HepG2 (cell line): Measurements from ENCODE around the gene B4GALT1. TPM values are rescaled to one million over a fixed set of nuclear protein-coding genes. Genes with fewer than 3 reads are reported as not detected.

ENCODE experiments used
- ATAC-seq: fragments of 200-7000 bp; cut with Tn5 transposase; 3 replicates; pipeline ENCODE4 v1.9.1; 2020; ENCODE audit warnings: mild to moderate bottlenecking, moderate library complexity
- BruUV-seq: library from RNA; stranded (reverse); fragments of 400-500 nt; replicated peaks from 2 replicates; lab custom pipeline; 2021; lab: Mats Ljungman, UMichigan
- CTCF ChIA-PET: fragments of 300-600 bp; formaldehyde crosslinking; extraction: SDS; loops from one replicate; lab custom pipeline; 2021; ENCODE audit warnings: low total read pairs, inconsistent platforms, low intra/inter-chr PET ratio; lab: Yijun Ruan, JAX
- POLR2A ChIA-PET: fragments of 350-600 bp; sonication (Branson Sonifier 250); formaldehyde crosslinking; loops from one replicate; lab custom pipeline; 2020; ENCODE audit warnings: antibody characterized with exemption, inconsistent platforms; lab: Yijun Ruan, JAX
- DNase-seq: peaks from one replicate; pipeline ENCODE4 v3.0.0-alpha.2; 2015; ENCODE audit warnings: low spot score
- FAIRE-seq: peaks from 3 replicates; lab custom pipeline; 2011; peaks lifted over from hg19 to GRCh38; lab: Jason Lieb, UNC
- H2AFZ ChIP-seq: one replicate; pipeline ENCODE4 v1.6.1; 2011; ENCODE audit warnings: low read length, inconsistent platforms
- H3K27ac ChIP-seq: fragments of 300-600 bp; 3 replicates; pipeline ENCODE4 v1.8.0; 2011; ENCODE audit warnings: mixed run types, mild to moderate bottlenecking, mixed read lengths, low read length, inconsistent platforms; ENCODE audit not compliant: insufficient read depth; ENCODE audit errors: extremely low read length
- H3K27me3 ChIP-seq, 2 experiments: fragments of 200-600 bp in 1 of 2; 2 replicates in 1 of 2; 3 replicates in 1 of 2; pipeline versions ENCODE4 v1.6.0 to v1.8.0; 2011; ENCODE audit warnings: low read length in 2 of 2, mild to moderate bottlenecking in 2 of 2, moderate library complexity in 2 of 2, inconsistent platforms in 1 of 2; ENCODE audit not compliant: insufficient read depth in 2 of 2, control insufficient read depth in 1 of 2
- H3K36me3 ChIP-seq, 2 experiments: fragments of 200-600 bp in 1 of 2; replicated peaks in 1 of 2; 2 replicates in 1 of 2; 3 replicates in 1 of 2; pipeline versions ENCODE4 v1.5.1 to v1.8.0; 2011; ENCODE audit warnings: low read length in 2 of 2, inconsistent platforms in 1 of 2; ENCODE audit not compliant: insufficient read depth in 2 of 2, control insufficient read depth in 1 of 2
- H3K4me1 ChIP-seq: 2 replicates; pipeline ENCODE4 v1.5.1; 2012; ENCODE audit warnings: low read length, inconsistent platforms; ENCODE audit not compliant: insufficient read depth
- H3K4me2 ChIP-seq: 2 replicates; pipeline ENCODE4 v1.6.0; 2011; ENCODE audit warnings: low read depth, low read length, inconsistent platforms
- H3K4me3 ChIP-seq, 3 experiments: fragments of 200-600 bp in 1 of 3; sonication (generic), shearing (Covaris generic) in 1 of 3; replicated peaks in 1 of 3; 2 replicates each; pipeline ENCODE4 v1.5.1; 2011 to 2016; ENCODE audit warnings: low read length in 3 of 3, inconsistent platforms in 2 of 3, low read depth in 2 of 3, mild to moderate bottlenecking in 2 of 3, control low read depth in 1 of 3, mixed read lengths in 1 of 3; ENCODE audit not compliant: insufficient read depth in 1 of 3
- H3K79me2 ChIP-seq: one replicate; pipeline ENCODE4 v1.6.1; 2011; ENCODE audit warnings: low read length, inconsistent platforms; ENCODE audit not compliant: insufficient read depth
- H3K9ac ChIP-seq: 2 replicates; pipeline ENCODE4 v1.6.0; 2011; ENCODE audit warnings: mild to moderate bottlenecking, low read depth, low read length, inconsistent platforms; ENCODE audit not compliant: insufficient read depth
- H3K9me3 ChIP-seq: 2 replicates; pipeline ENCODE4 v1.5.1; 2012; ENCODE audit warnings: mild to moderate bottlenecking, low read length
- H4K20me1 ChIP-seq: 2 replicates; pipeline ENCODE4 v1.6.0; 2011; ENCODE audit warnings: inconsistent platforms, mild to moderate bottlenecking, low read length, moderate library complexity; ENCODE audit not compliant: insufficient read depth
- ATF7-NPFF ChIP-seq: sonication (generic); formaldehyde crosslinking; IDR thresholded peaks from 2 replicates; pipeline ENCODE4 v1.8.1; 2023; ENCODE audit warnings: mild to moderate bottlenecking, low read depth, missing genetic modification reagents, moderate library complexity
- CCAR2 ChIP-seq: fragments of 200-400 bp; formaldehyde crosslinking; optimal IDR thresholded peaks from 2 replicates; pipeline ENCODE3; 2018; ENCODE audit warnings: low read depth, mild to moderate bottlenecking, low read length, moderate library complexity
- PHF20 ChIP-seq: sonication (generic); formaldehyde crosslinking; IDR thresholded peaks from 2 replicates; pipeline ENCODE4 v1.5.0; 2020; ENCODE audit warnings: mild to moderate bottlenecking, missing genetic modification reagents
- SAFB2 ChIP-seq: sonication (generic); formaldehyde crosslinking; IDR thresholded peaks from 2 replicates; pipeline ENCODE4 v1.5.1; 2020; ENCODE audit warnings: missing genetic modification reagents, low read depth, mild to moderate bottlenecking, borderline replicate concordance
- ZEB1 ChIP-seq: IDR thresholded peaks from 2 replicates; pipeline ENCODE4 v1.6.1; 2012; ENCODE audit warnings: mild to moderate bottlenecking, low read depth, inconsistent platforms; ENCODE audit not compliant: insufficient replicate concordance
- ZMYM2 ChIP-seq: sonication (generic); formaldehyde crosslinking; IDR thresholded peaks from 2 replicates; pipeline ENCODE4 v1.8.0; 2022; ENCODE audit warnings: mild to moderate bottlenecking, missing genetic modification reagents
- ZNF234 ChIP-seq: sonication (generic); formaldehyde crosslinking; conservative IDR thresholded peaks from 2 replicates; pipeline ENCODE4 v1.5.1; 2020; ENCODE audit warnings: mild to moderate bottlenecking, missing genetic modification reagents
- ZNF333 ChIP-seq: sonication (generic); formaldehyde crosslinking; IDR thresholded peaks from 2 replicates; pipeline ENCODE4 v1.4.0; 2020; ENCODE audit warnings: mild to moderate bottlenecking, missing genetic modification reagents, borderline replicate concordance
- WGBS: methylation state at CpG from one replicate; pipeline ENCODE4 v1.1.6; 2017; ENCODE audit warnings: low lambda C conversion rate; 5-methylcytosine and 5-hydroxymethylcytosine counted together
- in situ Hi-C: cut with HindIII; loops from 2 replicates; pipeline ENCODE4 v1.10.0; 2017; ENCODE audit warnings: low pct_unique_long_range_greater_than_20kb; ENCODE audit not compliant: extremely low pct_ligation_motif_present
- intact Hi-C: fragments of 100-400 bp; cut with micrococcal nuclease; formaldehyde crosslinking; loops from one replicate; pipeline ENCODE4 v1.10.0; 2022; ENCODE audit not compliant: unreplicated experiment
- polyA plus RNA-seq, 8 experiments: library from polyadenylated mRNA; depleted of rRNA in 3 of 8; stranded (reverse) in 7 of 8; unstranded in 1 of 8; fragments of >200 nt; fragmentation: Illumina TruSeq in 4 of 8; extraction: Trizol in 4 of 8; gene quantifications; 2 replicates each; pipeline versions ENCODE4 v1.2.1 to v1.2.3, GENCODE V29; 2011 to 2016; ENCODE audit warnings: low read depth in 4 of 8, missing spikeins in 1 of 8, mixed read lengths in 1 of 8; ENCODE audit not compliant: insufficient read depth in 1 of 8
- total RNA-seq, 5 experiments: library from RNA; depleted of rRNA; stranded (reverse); fragments of >200 nt; fragmentation: Illumina TruSeq; extraction: Trizol; gene quantifications; 2 replicates each; pipeline ENCODE4 v1.2.3, GENCODE V29; 2016; ENCODE audit warnings: low read depth in 1 of 5
- TF ChIP-seq, protein P1 (sequence below): sonication (generic); formaldehyde crosslinking; IDR thresholded peaks from 2 replicates; pipeline ENCODE4 v1.8.1; 2023; ENCODE audit warnings: missing genetic modification reagents, mild to moderate bottlenecking, borderline replicate concordance
- TF ChIP-seq, protein P2 (sequence below), 2 experiments: IDR thresholded peaks; 2 replicates each; pipeline ENCODE4 v1.6.1; 2011 to 2012; ENCODE audit warnings: low read length in 2 of 2, borderline replicate concordance in 1 of 2, low read depth in 1 of 2, mild to moderate bottlenecking in 1 of 2, moderate library complexity in 1 of 2

The B4GALT1 gene
- total and polyA plus RNA-seq, 2 of the 13 experiments (the other 11 are each of a cell fraction or from before 2014, with no cell fraction given): 15.7 to 33.5 TPM

GRCh38 chr9:33107762-33108161 lies 59.4 kb downstream of the B4GALT1 start:
- in situ Hi-C loops (no loop called here), intact Hi-C loops (no loop called here)
- Histone ChIP-seq H3K36me3 (peaks cover 4 to 7% of the 10 kb centered on the region in 2 experiments; a peak in 2 of 5 replicates), H4K20me1 (no peaks in the 10 kb centered on the region), H3K4me2 (no peak overlapping the region), H3K9me3 (no peaks in the 10 kb centered on the region), H3K79me2 (no peaks in the 10 kb centered on the region), H3K9ac (no peak overlapping the region), H2AFZ (no peak overlapping the region), H3K27me3 (no peaks in the 10 kb centered on the region), H3K27ac (no peak overlapping the region), H3K4me1 (peaks cover 22% of the 10 kb centered on the region), H3K4me3 (no peak overlapping the region)
- ChIA-PET CTCF (no interaction called here), POLR2A (no interaction called here)
- no peak for ATAC-seq
- no peak for DNase-seq
- no TSS peak for BruUV-seq
- WGBS: 64% methylated on average over 5 of the region's 5 CpGs
- TF ChIP-seq CCAR2: no peak
- no peak for TF ChIP-seq PHF20
- no peak for TF ChIP-seq ZEB1
- TF ChIP-seq, protein P1, sequence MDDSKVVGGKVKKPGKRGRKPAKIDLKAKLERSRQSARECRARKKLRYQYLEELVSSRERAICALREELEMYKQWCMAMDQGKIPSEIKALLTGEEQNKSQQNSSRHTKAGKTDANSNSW (CRISPR knock-in tag): no peak
- no peak for TF ChIP-seq SAFB2 (CRISPR knock-in tag)
- no peak for TF ChIP-seq ZNF333
- no peak for TF ChIP-seq ZMYM2
- TF ChIP-seq ATF7-NPFF (CRISPR knock-in tag): no peak
- TF ChIP-seq ZNF234 (CRISPR knock-in tag): no peak
- TF ChIP-seq, protein P2, sequence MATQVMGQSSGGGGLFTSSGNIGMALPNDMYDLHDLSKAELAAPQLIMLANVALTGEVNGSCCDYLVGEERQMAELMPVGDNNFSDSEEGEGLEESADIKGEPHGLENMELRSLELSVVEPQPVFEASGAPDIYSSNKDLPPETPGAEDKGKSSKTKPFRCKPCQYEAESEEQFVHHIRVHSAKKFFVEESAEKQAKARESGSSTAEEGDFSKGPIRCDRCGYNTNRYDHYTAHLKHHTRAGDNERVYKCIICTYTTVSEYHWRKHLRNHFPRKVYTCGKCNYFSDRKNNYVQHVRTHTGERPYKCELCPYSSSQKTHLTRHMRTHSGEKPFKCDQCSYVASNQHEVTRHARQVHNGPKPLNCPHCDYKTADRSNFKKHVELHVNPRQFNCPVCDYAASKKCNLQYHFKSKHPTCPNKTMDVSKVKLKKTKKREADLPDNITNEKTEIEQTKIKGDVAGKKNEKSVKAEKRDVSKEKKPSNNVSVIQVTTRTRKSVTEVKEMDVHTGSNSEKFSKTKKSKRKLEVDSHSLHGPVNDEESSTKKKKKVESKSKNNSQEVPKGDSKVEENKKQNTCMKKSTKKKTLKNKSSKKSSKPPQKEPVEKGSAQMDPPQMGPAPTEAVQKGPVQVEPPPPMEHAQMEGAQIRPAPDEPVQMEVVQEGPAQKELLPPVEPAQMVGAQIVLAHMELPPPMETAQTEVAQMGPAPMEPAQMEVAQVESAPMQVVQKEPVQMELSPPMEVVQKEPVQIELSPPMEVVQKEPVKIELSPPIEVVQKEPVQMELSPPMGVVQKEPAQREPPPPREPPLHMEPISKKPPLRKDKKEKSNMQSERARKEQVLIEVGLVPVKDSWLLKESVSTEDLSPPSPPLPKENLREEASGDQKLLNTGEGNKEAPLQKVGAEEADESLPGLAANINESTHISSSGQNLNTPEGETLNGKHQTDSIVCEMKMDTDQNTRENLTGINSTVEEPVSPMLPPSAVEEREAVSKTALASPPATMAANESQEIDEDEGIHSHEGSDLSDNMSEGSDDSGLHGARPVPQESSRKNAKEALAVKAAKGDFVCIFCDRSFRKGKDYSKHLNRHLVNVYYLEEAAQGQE (IDR thresholded peaks at IDR 0.05; ENCODE audit: borderline replicate concordance in 1 of 2, low read depth in 1 of 2, low read length in 2 of 2): no peak
- FAIRE-seq: no peak
